GM12891 (cell line): ENCODE results near the gene FHL1.

Experiments
- PAX5 ChIP-seq: IDR thresholded peaks from 2 replicates; pipeline ENCODE4 v1.6.1; 2011; ENCODE audit warnings: low read length, moderate library complexity, mild to moderate bottlenecking; ENCODE audit not compliant: insufficient read depth, severe bottlenecking
- POLR2A ChIP-seq: IDR thresholded peaks from 2 replicates; pipeline ENCODE4 v1.6.1; 2011; ENCODE audit warnings: low read depth, low read length, control low read depth
- TAF1 ChIP-seq: IDR thresholded peaks from 2 replicates; pipeline ENCODE4 v1.6.1; 2011; ENCODE audit warnings: low read depth, low read length, control low read depth

GRCh38 chrX:136125106-136125505, 22.2 kb upstream of the FHL1 start:
- TF ChIP-seq PAX5 (no peak), POLR2A (no peak), TAF1 (no peak)
